ENCODE data around the gene FHIT. TPM values are rescaled to one million over a fixed set of nuclear protein-coding genes. Genes with fewer than 3 reads are reported as not detected.
"Not testable (repeated sequence)": the region's sequence is repeated elsewhere in the genome, so short reads cannot be mapped to it uniquely, and the experiment has no call there.

The FHIT gene
- total RNA-seq, 4 donors from 2014 or later = 8.8 to 35.6 (median 12.6) TPM

DNA sequence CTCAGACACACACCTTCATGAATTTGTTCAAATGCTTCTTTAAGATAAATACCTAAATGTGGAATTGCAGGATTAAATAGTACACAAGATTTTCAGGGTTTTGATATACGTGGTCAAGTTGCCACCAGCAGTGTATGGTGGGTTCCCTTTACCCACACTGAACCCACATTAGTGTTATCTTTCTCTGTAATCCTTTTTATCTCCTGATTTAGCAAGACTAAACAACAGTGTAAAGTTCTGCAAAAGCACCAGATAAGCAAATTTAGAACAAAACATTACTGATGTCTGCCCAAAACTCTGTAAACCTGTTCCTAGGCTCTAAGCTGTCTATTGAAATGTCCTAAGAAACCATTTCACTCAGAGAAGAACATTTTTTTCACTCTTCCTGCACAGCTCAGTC lies 352.9 kb downstream of the FHIT start:
- TF ChIP-seq EP300 (IDR thresholded peaks at IDR 0.05) (no peak), POLR2A (IDR thresholded peaks at IDR 0.05) (no peak), POLR2AphosphoS5 (IDR thresholded peaks at IDR 0.05) (no peak)
- 95% methylated on average over 1 of the region's 1 CpG for WGBS
- no peak for DNase-seq (ENCODE audit: low spot score in 2 of 2)
- no peaks in the 10 kb centered on the region for H3K27me3 ChIP-seq
- H3K36me3 ChIP-seq = no peaks in the 10 kb centered on the region
- no peaks in the 10 kb centered on the region for H3K9me3 ChIP-seq
- no peaks in the 10 kb centered on the region for H3K4me1 ChIP-seq
- no peak overlapping the region for H3K4me3 ChIP-seq
- H3K27ac ChIP-seq = no peak overlapping the region

DNA sequence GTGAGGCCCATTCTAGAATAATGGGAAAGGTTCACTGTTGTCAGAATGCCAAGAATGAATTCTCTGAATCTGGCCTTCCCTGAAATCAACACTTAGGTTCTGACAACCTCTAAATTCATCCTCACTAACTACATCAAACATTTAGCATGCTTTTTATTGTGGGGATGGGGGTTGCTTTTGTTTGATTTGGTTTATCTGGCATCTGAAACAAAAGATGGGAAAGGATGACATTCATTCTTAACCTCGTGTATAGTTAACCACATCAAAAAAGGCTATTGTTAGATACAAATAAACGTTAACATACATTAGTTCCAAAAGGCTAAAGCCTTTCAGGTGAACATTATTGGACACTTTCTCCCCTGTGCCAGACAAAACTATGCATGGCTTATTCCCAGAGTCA lies 357.3 kb downstream of the FHIT start:
- Histone ChIP-seq H3K27me3 (no peaks in the 10 kb centered on the region), H3K4me1 (no peaks in the 10 kb centered on the region), H3K27ac (no peak overlapping the region), H3K4me3 (no peak overlapping the region), H3K36me3 (no peaks in the 10 kb centered on the region), H3K9me3 (no peaks in the 10 kb centered on the region)
- WGBS = 53% methylated on average over 2 of the region's 2 CpGs
- no peak for DNase-seq (ENCODE audit: low spot score in 2 of 2)
- TF ChIP-seq, protein P1, sequence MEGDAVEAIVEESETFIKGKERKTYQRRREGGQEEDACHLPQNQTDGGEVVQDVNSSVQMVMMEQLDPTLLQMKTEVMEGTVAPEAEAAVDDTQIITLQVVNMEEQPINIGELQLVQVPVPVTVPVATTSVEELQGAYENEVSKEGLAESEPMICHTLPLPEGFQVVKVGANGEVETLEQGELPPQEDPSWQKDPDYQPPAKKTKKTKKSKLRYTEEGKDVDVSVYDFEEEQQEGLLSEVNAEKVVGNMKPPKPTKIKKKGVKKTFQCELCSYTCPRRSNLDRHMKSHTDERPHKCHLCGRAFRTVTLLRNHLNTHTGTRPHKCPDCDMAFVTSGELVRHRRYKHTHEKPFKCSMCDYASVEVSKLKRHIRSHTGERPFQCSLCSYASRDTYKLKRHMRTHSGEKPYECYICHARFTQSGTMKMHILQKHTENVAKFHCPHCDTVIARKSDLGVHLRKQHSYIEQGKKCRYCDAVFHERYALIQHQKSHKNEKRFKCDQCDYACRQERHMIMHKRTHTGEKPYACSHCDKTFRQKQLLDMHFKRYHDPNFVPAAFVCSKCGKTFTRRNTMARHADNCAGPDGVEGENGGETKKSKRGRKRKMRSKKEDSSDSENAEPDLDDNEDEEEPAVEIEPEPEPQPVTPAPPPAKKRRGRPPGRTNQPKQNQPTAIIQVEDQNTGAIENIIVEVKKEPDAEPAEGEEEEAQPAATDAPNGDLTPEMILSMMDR (IDR thresholded peaks at IDR 0.05) = no peak
- TF ChIP-seq EP300 (IDR thresholded peaks at IDR 0.05) (no peak), POLR2AphosphoS5 (IDR thresholded peaks at IDR 0.05) (no peak), POLR2A (IDR thresholded peaks at IDR 0.05) (no peak)

DNA sequence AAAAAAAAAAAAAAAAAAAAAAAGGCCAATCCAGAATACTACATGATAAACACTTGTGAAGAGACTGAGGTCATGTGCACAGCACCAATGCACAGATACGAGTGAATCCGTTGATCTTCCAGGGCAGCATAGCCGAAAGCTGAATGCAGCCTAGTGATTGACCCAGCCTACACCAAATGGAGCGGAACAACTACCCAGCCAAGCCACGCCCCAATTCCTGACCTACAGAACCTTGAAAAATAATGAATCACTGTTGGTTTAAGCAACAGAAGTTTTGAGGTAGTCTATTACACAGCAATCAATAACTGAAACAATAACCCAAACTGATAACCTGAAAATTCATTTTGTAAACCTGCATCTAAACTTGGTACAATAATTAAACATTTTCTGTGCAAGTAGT lies 361.0 kb downstream of the FHIT start:
- no peaks in the 10 kb centered on the region for H3K36me3 ChIP-seq
- no peaks in the 10 kb centered on the region for H3K27me3 ChIP-seq
- WGBS = 90% methylated on average over 5 of the region's 5 CpGs
- no peak for DNase-seq (ENCODE audit: low spot score in 2 of 2)
- TF ChIP-seq POLR2A (IDR thresholded peaks at IDR 0.05) (no peak), POLR2AphosphoS5 (IDR thresholded peaks at IDR 0.05) (no peak), EP300 (IDR thresholded peaks at IDR 0.05) (no peak)
- TF ChIP-seq, protein P1 (IDR thresholded peaks at IDR 0.05) = no peak
- H3K4me1 ChIP-seq = no peaks in the 10 kb centered on the region
- H3K9me3 ChIP-seq = no peaks in the 10 kb centered on the region
- no peak overlapping the region for H3K27ac ChIP-seq
- no peak overlapping the region for H3K4me3 ChIP-seq

DNA sequence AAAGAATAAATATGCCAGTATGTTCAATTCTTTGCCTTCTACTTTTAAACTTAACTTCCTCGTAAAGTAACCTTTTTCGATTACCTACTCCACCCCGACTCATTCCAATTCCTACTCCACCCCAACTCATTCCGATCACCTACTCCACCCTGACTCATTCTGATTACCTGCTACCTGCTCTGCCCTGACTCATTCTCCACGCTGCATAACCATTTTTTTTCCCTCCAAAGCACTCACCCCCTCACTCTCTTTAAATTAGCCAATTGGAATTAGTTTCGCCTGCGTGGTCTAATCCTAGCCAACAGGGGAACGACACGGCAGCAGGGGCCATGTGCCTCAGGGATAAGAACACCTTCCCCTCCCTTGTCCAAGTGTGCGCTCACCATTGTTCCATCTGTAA lies 362.3 kb downstream of the FHIT start:
- DNase-seq (ENCODE audit: low spot score in 2 of 2); H3K36me3 ChIP-seq; H3K4me3 ChIP-seq; H3K9me3 ChIP-seq; H3K27ac ChIP-seq; H3K27me3 ChIP-seq; H3K4me1 ChIP-seq: not testable (repeated sequence)
- WGBS = 94% methylated on average over 10 of the region's 10 CpGs

DNA sequence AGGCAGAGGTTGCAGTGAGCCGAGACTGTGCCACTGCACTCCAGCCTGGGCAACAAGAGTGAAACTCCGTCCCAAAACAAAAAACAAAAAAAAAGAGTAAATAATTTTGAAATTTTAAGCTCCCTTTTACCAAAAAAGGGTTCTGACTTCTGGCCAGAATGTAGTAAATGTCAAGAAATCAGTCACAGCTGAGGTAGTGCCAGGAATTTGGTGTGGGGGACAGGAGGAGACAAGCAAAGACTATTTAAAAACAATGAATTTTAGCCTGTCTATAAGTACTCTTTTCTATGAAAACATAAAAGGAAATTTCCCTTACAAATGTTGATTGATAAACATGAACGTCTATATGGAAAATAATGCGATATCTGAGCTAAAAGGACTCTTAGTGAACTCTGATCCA lies 363.7 kb downstream of the FHIT start:
- DNase-seq (ENCODE audit: low spot score in 2 of 2) = no peak
- no peak overlapping the region for H3K27ac ChIP-seq
- TF ChIP-seq EP300 (IDR thresholded peaks at IDR 0.05) (no peak), POLR2A (IDR thresholded peaks at IDR 0.05) (no peak), POLR2AphosphoS5 (IDR thresholded peaks at IDR 0.05) (no peak)
- TF ChIP-seq, protein P1 (IDR thresholded peaks at IDR 0.05) = no peak
- H3K9me3 ChIP-seq = no peaks in the 10 kb centered on the region
- no peaks in the 10 kb centered on the region for H3K27me3 ChIP-seq
- no peak overlapping the region for H3K4me3 ChIP-seq
- 86% methylated on average over 4 of the region's 4 CpGs for WGBS
- H3K36me3 ChIP-seq = no peaks in the 10 kb centered on the region
- H3K4me1 ChIP-seq = no peaks in the 10 kb centered on the region

DNA sequence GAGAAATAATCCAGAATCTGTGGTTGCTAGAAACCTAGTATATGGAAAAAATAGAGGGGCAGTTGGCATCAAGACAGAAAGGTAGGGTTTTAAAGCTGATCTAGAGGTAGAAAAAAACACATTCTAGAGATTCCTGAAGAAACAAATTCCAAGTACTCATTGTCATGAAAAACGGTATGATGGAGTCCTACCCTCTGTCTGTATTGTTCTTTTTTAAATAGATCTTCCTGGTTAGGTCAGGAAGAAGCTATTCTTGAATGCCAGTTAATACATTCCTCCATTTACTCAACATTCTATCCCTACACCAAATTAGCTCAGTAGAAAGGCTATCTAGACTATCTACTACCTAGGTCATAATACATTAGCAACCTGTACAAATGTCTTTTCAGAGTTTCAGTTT lies 364.7 kb downstream of the FHIT start:
- TF ChIP-seq EP300 (IDR thresholded peaks at IDR 0.05) = no peak
- TF ChIP-seq POLR2A (IDR thresholded peaks at IDR 0.05) = no peak
- TF ChIP-seq, protein P1 (IDR thresholded peaks at IDR 0.05) = no peak
- no peak for TF ChIP-seq POLR2AphosphoS5 (IDR thresholded peaks at IDR 0.05)

More for the DNA sequence above, 364.7 kb downstream of the FHIT start:
- Histone ChIP-seq H3K27ac (no peak overlapping the region), H3K36me3 (no peaks in the 10 kb centered on the region), H3K4me3 (no peak overlapping the region), H3K9me3 (no peaks in the 10 kb centered on the region), H3K27me3 (no peaks in the 10 kb centered on the region), H3K4me1 (no peaks in the 10 kb centered on the region)
- no peak for DNase-seq (ENCODE audit: low spot score in 2 of 2)
- 57% methylated on average over 1 of the region's 1 CpG for WGBS

Measured in suprapubic skin (tissue), 4 donors.